Stimulated activated CD8-positive, alpha-beta memory T cell treated with anti-CD3 and anti-CD28 coated beads, Interleukin-7, amount 100 ng/mL, for 24 hours (primary cell): Measurements from ENCODE around the gene PRR13.

Source experiments
- DNase-seq: peaks from one replicate; pipeline ENCODE4 v3.0.0-alpha.2; 2020; ENCODE audit warnings: low read depth

Gene PRR13

GRCh38 chr12:53493610-53494391, 52.3 kb downstream of the PRR13 start:
- DNase-seq, result no peak
